B cell (primary cell): Measurements from ENCODE around the gene TSHB.

ENCODE experiments used
- EZH2 ChIP-seq: IDR thresholded peaks from 2 replicates; pipeline ENCODE4 v1.6.1; 2012; ENCODE audit warnings: borderline replicate concordance, low read depth, mild to moderate bottlenecking, moderate library complexity, low read length; ENCODE audit not compliant: insufficient read depth, poor library complexity, severe bottlenecking
- TF ChIP-seq, protein P1 (sequence below): fragments of 200-600 bp; IDR thresholded peaks from one replicate; pipeline ENCODE4 v1.8.0; 2022; ENCODE audit warnings: antibody characterized with exemption, mild to moderate bottlenecking

GRCh38 chr1:115078708-115079107, 49.1 kb downstream of the TSHB start:
- TF ChIP-seq, protein P1, sequence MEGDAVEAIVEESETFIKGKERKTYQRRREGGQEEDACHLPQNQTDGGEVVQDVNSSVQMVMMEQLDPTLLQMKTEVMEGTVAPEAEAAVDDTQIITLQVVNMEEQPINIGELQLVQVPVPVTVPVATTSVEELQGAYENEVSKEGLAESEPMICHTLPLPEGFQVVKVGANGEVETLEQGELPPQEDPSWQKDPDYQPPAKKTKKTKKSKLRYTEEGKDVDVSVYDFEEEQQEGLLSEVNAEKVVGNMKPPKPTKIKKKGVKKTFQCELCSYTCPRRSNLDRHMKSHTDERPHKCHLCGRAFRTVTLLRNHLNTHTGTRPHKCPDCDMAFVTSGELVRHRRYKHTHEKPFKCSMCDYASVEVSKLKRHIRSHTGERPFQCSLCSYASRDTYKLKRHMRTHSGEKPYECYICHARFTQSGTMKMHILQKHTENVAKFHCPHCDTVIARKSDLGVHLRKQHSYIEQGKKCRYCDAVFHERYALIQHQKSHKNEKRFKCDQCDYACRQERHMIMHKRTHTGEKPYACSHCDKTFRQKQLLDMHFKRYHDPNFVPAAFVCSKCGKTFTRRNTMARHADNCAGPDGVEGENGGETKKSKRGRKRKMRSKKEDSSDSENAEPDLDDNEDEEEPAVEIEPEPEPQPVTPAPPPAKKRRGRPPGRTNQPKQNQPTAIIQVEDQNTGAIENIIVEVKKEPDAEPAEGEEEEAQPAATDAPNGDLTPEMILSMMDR = no peak
- no peak for TF ChIP-seq EZH2
